ENCODE results near the gene NSD2.

NSD2 gene

GRCh38 chr4:1900087-1900433 lies 28.9 kb downstream of the NSD2 start:
- POLR2A ChIA-PET (ENCODE audit: low non-redundant PET), result no interaction called here

GRCh38 chr4:1900624-1901023 lies 29.4 kb downstream of the NSD2 start:
- ChIA-PET POLR2A (ENCODE audit: low non-redundant PET) (no interaction called here), CTCF (no interaction called here)
- no peak overlapping the region for H3K27ac ChIP-seq
- no peak for DNase-seq (ENCODE audit: low spot score)
- TF ChIP-seq CTCF (conservative IDR thresholded peaks at IDR 0.05; ENCODE audit: low read depth), result no peak

More at GRCh38 chr4:1900087-1900433, 28.9 kb downstream of the NSD2 start:
- no peak for TF ChIP-seq CTCF (conservative IDR thresholded peaks at IDR 0.05; ENCODE audit: low read depth)
- CTCF ChIA-PET, result interaction anchor here (0.6 to 1.3 kb wide), 4 partner anchors 13 to 436 kb away, joined by 4 to 8 read pairs (median 5); no protein-coding TSS in a partner anchor
- DNase-seq (ENCODE audit: low spot score), result no peak
- no peak overlapping the region for H3K27ac ChIP-seq

GRCh38 chr4:1901127-1901526 lies 29.9 kb downstream of the NSD2 start:
- TF ChIP-seq CTCF (conservative IDR thresholded peaks at IDR 0.05; ENCODE audit: low read depth), result no peak
- ChIA-PET CTCF (no interaction called here), POLR2A (ENCODE audit: low non-redundant PET) (no interaction called here)
- no peak for DNase-seq (ENCODE audit: low spot score)
- no peak overlapping the region; the same call in 1 of the 2 replicates for H3K27ac ChIP-seq

- POLR2A ChIA-PET (ENCODE audit: low non-redundant PET), result no interaction called here
- CTCF ChIA-PET, result interaction anchor here (0.5 kb wide), 1 partner anchor 10 kb away, joined by 4 read pairs; no protein-coding TSS in a partner anchor
- DNase-seq (ENCODE audit: low spot score), result no peak
- H3K27ac ChIP-seq, result no peak overlapping the region
- TF ChIP-seq CTCF (conservative IDR thresholded peaks at IDR 0.05; ENCODE audit: low read depth), result no peak
Observed at GRCh38 chr4:1902243-1902642, 31.1 kb downstream of the NSD2 start.

GRCh38 chr4:1903035-1903434 lies 31.8 kb downstream of the NSD2 start:
- DNase-seq (ENCODE audit: low spot score), result no peak
- peak overlapping the region; percentile 35 for H3K27ac ChIP-seq
- POLR2A ChIA-PET (ENCODE audit: low non-redundant PET), result no interaction called here
- CTCF ChIA-PET, result no interaction called here
- no peak for TF ChIP-seq CTCF (conservative IDR thresholded peaks at IDR 0.05; ENCODE audit: low read depth)

GRCh38 chr4:1904042-1904441 lies 32.8 kb downstream of the NSD2 start:
- H3K27ac ChIP-seq, result no peak overlapping the region
- no peak for TF ChIP-seq CTCF (conservative IDR thresholded peaks at IDR 0.05; ENCODE audit: low read depth)
- no peak for DNase-seq (ENCODE audit: low spot score)
- ChIA-PET CTCF (no interaction called here), POLR2A (ENCODE audit: low non-redundant PET) (no interaction called here)

All from RWPE1 (cell line).